WTC11 (cell line): ENCODE results near the gene RPL41. TPM values are rescaled to one million over a fixed set of nuclear protein-coding genes. Genes with fewer than 3 reads are reported as not detected.

Source experiments
- ATAC-seq: fragments of 200-7000 bp; cut with Tn5 transposase; 2 replicates; pipeline ENCODE4 v1.10.0; 2021; ENCODE audit warnings: mild to moderate bottlenecking, moderate library complexity
- CTCF ChIA-PET: fragments of 300-600 bp; sonication (Branson Sonifier 250); formaldehyde crosslinking; loops from one replicate; lab custom pipeline; 2021; ENCODE audit warnings: antibody characterized with exemption; lab: Charles Lee
- POLR2A ChIA-PET: fragments of 350-600 bp; sonication (Branson Sonifier 250); formaldehyde crosslinking; loops from one replicate; lab custom pipeline; 2021; ENCODE audit warnings: antibody characterized with exemption; lab: Charles Lee
- DNase-seq: peaks from one replicate; pipeline ENCODE4 v3.0.0; 2021; ENCODE audit warnings: low spot score
- H3K27ac Mint-ChIP-seq: 2 replicates; pipeline ENCODE4 v1.8.0; 2021; ENCODE audit warnings: mixed read lengths
- H3K27me3 Mint-ChIP-seq: 2 replicates; pipeline ENCODE4 v1.8.0; 2021; ENCODE audit warnings: low read depth, mild to moderate bottlenecking, moderate library complexity, mixed read lengths
- H3K36me3 Mint-ChIP-seq: 2 replicates; pipeline ENCODE4 v1.8.0; 2021; ENCODE audit warnings: mixed read lengths
- H3K4me1 Mint-ChIP-seq: 2 replicates; pipeline ENCODE4 v1.8.0; 2022; ENCODE audit warnings: mixed read lengths
- H3K4me3 Mint-ChIP-seq: 2 replicates; pipeline ENCODE4 v1.8.0; 2021; ENCODE audit warnings: mild to moderate bottlenecking, moderate library complexity, mixed read lengths
- H3K9me3 Mint-ChIP-seq: 2 replicates; pipeline ENCODE4 v1.8.0; 2021; ENCODE audit warnings: mixed read lengths
- AR ChIP-seq: fragments of 250-450 bp; sonication (Bioruptor Pico); IDR thresholded peaks from 2 replicates; pipeline ENCODE4 v1.9.0; 2021; ENCODE audit warnings: mild to moderate bottlenecking
- ARID4B ChIP-seq: sonication (generic); formaldehyde crosslinking; IDR thresholded peaks from 2 replicates; pipeline ENCODE4 v1.8.0; 2023; ENCODE audit warnings: missing genetic modification reagents, mild to moderate bottlenecking, borderline replicate concordance
- ATF1 ChIP-seq: sonication (generic); formaldehyde crosslinking; IDR thresholded peaks from 2 replicates; pipeline ENCODE4 v1.8.1; 2023; ENCODE audit warnings: mild to moderate bottlenecking, moderate library complexity, missing genetic modification reagents
- ATF3 ChIP-seq: sonication (generic); formaldehyde crosslinking; conservative IDR thresholded peaks from 2 replicates; pipeline ENCODE4 v1.8.1; 2022; ENCODE audit warnings: mild to moderate bottlenecking, missing genetic modification reagents
- CREB1 ChIP-seq: sonication (generic); formaldehyde crosslinking; IDR thresholded peaks from 2 replicates; pipeline ENCODE4 v1.8.0; 2023; ENCODE audit warnings: mild to moderate bottlenecking, missing genetic modification reagents
- CREM ChIP-seq: sonication (generic); formaldehyde crosslinking; IDR thresholded peaks from 2 replicates; pipeline ENCODE4 v1.8.1; 2022; ENCODE audit warnings: mild to moderate bottlenecking, missing genetic modification reagents, moderate library complexity
- FOXP1 ChIP-seq: sonication (generic); formaldehyde crosslinking; IDR thresholded peaks from 2 replicates; pipeline ENCODE4 v1.8.0; 2022; ENCODE audit warnings: missing genetic modification reagents, mild to moderate bottlenecking, moderate library complexity, borderline replicate concordance
- GABPB1 ChIP-seq: sonication (generic); formaldehyde crosslinking; IDR thresholded peaks from 2 replicates; pipeline ENCODE4 v1.8.1; 2023; ENCODE audit warnings: mild to moderate bottlenecking, missing genetic modification reagents
- IRF1 ChIP-seq: sonication (generic); formaldehyde crosslinking; IDR thresholded peaks from 2 replicates; pipeline ENCODE4 v1.8.0; 2023; ENCODE audit warnings: missing genetic modification reagents
- IRF2 ChIP-seq: sonication (generic); formaldehyde crosslinking; IDR thresholded peaks from 2 replicates; pipeline ENCODE4 v1.8.0; 2022; ENCODE audit warnings: low read depth, missing genetic modification reagents, borderline replicate concordance
- JUN ChIP-seq: sonication (generic); formaldehyde crosslinking; IDR thresholded peaks from 2 replicates; pipeline ENCODE4 v1.8.0; 2023; ENCODE audit warnings: mild to moderate bottlenecking, missing genetic modification reagents
- NFATC4 ChIP-seq: fragments of 250-450 bp; sonication (Bioruptor Pico); IDR thresholded peaks from 2 replicates; pipeline ENCODE4 v1.9.0; 2021; ENCODE audit warnings: mild to moderate bottlenecking
- OVOL2 ChIP-seq: fragments of 250-450 bp; sonication (Bioruptor Pico); IDR thresholded peaks from 2 replicates; pipeline ENCODE4 v1.9.0; 2021; ENCODE audit warnings: mild to moderate bottlenecking, borderline replicate concordance
- PRRX2 ChIP-seq: fragments of 250-450 bp; sonication (Bioruptor Pico); IDR thresholded peaks from 2 replicates; pipeline ENCODE4 v1.8.0; 2021; ENCODE audit warnings: mild to moderate bottlenecking
- RELA ChIP-seq: sonication (generic); formaldehyde crosslinking; IDR thresholded peaks from 2 replicates; pipeline ENCODE4 v1.8.1; 2022; ENCODE audit warnings: missing genetic modification reagents, mild to moderate bottlenecking, borderline replicate concordance
- SMAD4 ChIP-seq: sonication (generic); formaldehyde crosslinking; IDR thresholded peaks from 2 replicates; pipeline ENCODE4 v1.8.0; 2022; ENCODE audit warnings: mild to moderate bottlenecking, missing genetic modification reagents
- SP1 ChIP-seq: sonication (generic); formaldehyde crosslinking; conservative IDR thresholded peaks from 2 replicates; pipeline ENCODE4 v1.8.1; 2022; ENCODE audit warnings: missing genetic modification reagents
- TCF7 ChIP-seq: sonication (generic); formaldehyde crosslinking; IDR thresholded peaks from 2 replicates; pipeline ENCODE4 v1.8.0; 2022; ENCODE audit warnings: mild to moderate bottlenecking, low read depth, missing genetic modification reagents, moderate library complexity
- TEAD1 ChIP-seq: sonication (generic); formaldehyde crosslinking; IDR thresholded peaks from 2 replicates; pipeline ENCODE4 v1.8.0; 2022; ENCODE audit warnings: mild to moderate bottlenecking, missing genetic modification reagents
- ZNF416 ChIP-seq: fragments of 250-450 bp; sonication (Bioruptor Pico); IDR thresholded peaks from 2 replicates; pipeline ENCODE4 v1.9.0; 2021; ENCODE audit warnings: mild to moderate bottlenecking, inconsistent platforms
- ZNF425 ChIP-seq: fragments of 250-450 bp; sonication (Bioruptor Pico); conservative IDR thresholded peaks from 2 replicates; pipeline ENCODE4 v1.9.0; 2021; ENCODE audit warnings: mild to moderate bottlenecking
- ZNF512 ChIP-seq: sonication (generic); formaldehyde crosslinking; IDR thresholded peaks from 2 replicates; pipeline ENCODE4 v1.8.1; 2022; ENCODE audit warnings: missing genetic modification reagents, borderline replicate concordance
- total RNA-seq: library from RNA; stranded (reverse); gene quantifications from 3 replicates; pipeline ENCODE4 v1.2.3, GENCODE V29; 2021

Gene RPL41
- total RNA-seq, 1 experiment from 2014 or later, result 4,004 TPM

GRCh38 chr12:56157201-56158028, 41.0 kb downstream of the RPL41 start (continued):
- TF ChIP-seq ZNF425 (CRISPR knock-in tag) (no peak), IRF2 (CRISPR knock-in tag) (no peak), CREB1 (CRISPR knock-in tag) (0 out of 2 replicates have a peak, but pooled peaks have one; percentile 18), JUN (CRISPR knock-in tag) (no peak), CREM (no peak), AR (CRISPR knock-in tag) (no peak), IRF1 (CRISPR knock-in tag) (no peak), NFATC4 (no peak), ATF1 (CRISPR knock-in tag) (no peak), ZNF416 (CRISPR knock-in tag) (peak; percentile 34; the same call in 1 of the 2 replicates), ARID4B (CRISPR knock-in tag) (no peak), GABPB1 (CRISPR knock-in tag) (no peak), FOXP1 (no peak)

- peaks cover 48% of the 10 kb centered on the region for H3K36me3 Mint-ChIP-seq
- ChIA-PET CTCF (interaction anchor here (0.6 to 2.2 kb wide), 6 partner anchors 30 to 64 kb away, joined by 3 to 11 read pairs (median 6); partner anchors contain the start of genes ESYT1, RNF41, SMARCC2 and ZC3H10), POLR2A (interaction anchor here (1.0 to 7.2 kb wide), 9 partner anchors 16 to 202 kb away, joined by 3 to 104 read pairs (median 8); partner anchors contain the start of genes ERBB3, ESYT1, PA2G4 and RAB5B)
- H3K4me3 Mint-ChIP-seq, result peak within 1 kb of the TSS; percentile 96
- peak within 1 kb of the TSS; percentile 99 for H3K27ac Mint-ChIP-seq
- H3K27me3 Mint-ChIP-seq, result no peaks in the 10 kb centered on the region
- H3K9me3 Mint-ChIP-seq, result no peaks in the 10 kb centered on the region
- ATAC-seq (peak; percentile 65), DNase-seq (peak; percentile 93)
- H3K4me1 Mint-ChIP-seq, result peaks cover 49% of the 10 kb centered on the region
- TF ChIP-seq TEAD1 (peak; percentile 14), ZNF512 (CRISPR knock-in tag) (no peak), OVOL2 (peak; percentile 17; the same call in 1 of the 2 replicates), CREM (peak; percentile 44; the same call in 1 of the 2 replicates), GABPB1 (CRISPR knock-in tag) (peak; percentile 30; the same call in 1 of the 2 replicates), SMAD4 (CRISPR knock-in tag) (no peak), SP1 (CRISPR knock-in tag) (peak; percentile 54; the same call in 1 of the 2 replicates), RELA (CRISPR knock-in tag) (no peak), TCF7 (CRISPR knock-in tag) (no peak), PRRX2 (CRISPR knock-in tag) (peak; percentile 94), ATF3 (0 out of 2 replicates have a peak, but pooled peaks have one; percentile 33)
Observed at GRCh38 chr12:56158029-56158925, 41.8 kb downstream of the RPL41 start, which contains the start of gene MYL6. TSS of gene MYL6 (plus strand) at chr12:56158359. CDS start at chr12:56158402, 43 bp downstream.
